ENCODE results near the gene NDRG4. TPM values are rescaled to one million over a fixed set of nuclear protein-coding genes. Genes with fewer than 3 reads are reported as not detected.

The NDRG4 gene
- total RNA-seq, 2 donors from 2014 or later, result 81.9 to 95.9 TPM

DNA sequence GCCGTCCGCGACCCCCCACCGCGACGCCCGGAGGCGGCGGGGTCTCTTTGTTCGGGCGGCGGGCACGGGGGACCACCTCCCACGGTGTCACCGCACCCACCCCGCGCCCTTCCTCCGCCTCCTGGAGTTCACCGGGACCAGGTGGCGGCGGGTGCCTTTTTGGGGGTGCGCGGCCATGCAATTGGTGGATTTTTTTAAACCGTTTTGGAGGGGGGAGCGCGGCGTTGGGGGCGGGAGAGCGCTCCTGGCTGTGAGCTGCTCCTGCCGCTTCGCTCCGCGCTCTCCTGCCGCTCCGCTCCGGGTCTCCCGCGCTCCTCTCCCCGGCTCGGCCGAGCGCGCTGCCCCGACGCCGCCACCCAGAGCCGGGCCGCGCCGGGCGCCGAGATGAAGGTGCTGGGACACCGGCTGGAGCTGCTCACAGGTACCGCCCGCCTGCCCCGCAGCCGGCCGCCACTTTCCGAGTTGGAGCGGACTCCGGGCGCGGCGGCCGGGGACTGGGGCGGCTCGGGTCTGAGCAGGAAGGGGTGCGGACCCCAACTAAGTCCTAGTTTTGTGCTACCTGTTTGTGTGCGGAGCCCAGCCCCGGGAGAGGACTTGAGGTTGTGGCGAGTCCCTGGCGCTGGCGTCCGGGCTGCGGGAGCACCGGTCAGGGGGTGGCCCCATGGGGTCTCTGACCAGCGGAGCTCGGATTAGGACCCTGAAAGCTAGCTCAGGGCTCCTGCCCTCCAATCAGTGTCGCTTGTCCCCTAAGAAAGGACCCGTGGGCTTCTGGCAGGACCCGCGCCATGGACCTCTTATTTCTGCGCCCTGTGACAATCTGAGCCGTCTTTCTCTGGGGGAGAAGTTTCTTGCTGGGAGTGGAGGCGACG lies 35.7 kb upstream of the NDRG4 start:
- peak overlapping the region; percentile 96 for H3K27ac Mint-ChIP-seq
- H3K36me3 ChIP-seq (ENCODE audit: control insufficient read depth, insufficient read depth, low read length), result no peaks in the 10 kb centered on the region
- no peaks in the 10 kb centered on the region for H3K9me3 ChIP-seq (ENCODE audit: control insufficient read depth, low read length)
- no peaks in the 10 kb centered on the region for H3K4me1 ChIP-seq (ENCODE audit: control insufficient read depth, insufficient read depth, low read length)
- H3K9ac ChIP-seq (ENCODE audit: extremely low read depth, low read length, poor library complexity, severe bottlenecking), result peak overlapping the region; percentile 70
- H3K27ac ChIP-seq (ENCODE audit: low read depth, low read length), result no peak overlapping the region
- peaks cover 19% of the 10 kb centered on the region for H3K27me3 Mint-ChIP-seq (ENCODE audit: insufficient read depth)
- H3K27me3 ChIP-seq (ENCODE audit: control insufficient read depth, insufficient read depth, low read length, poor library complexity, severe bottlenecking), result peaks cover 16% of the 10 kb centered on the region
- H3K4me3 Mint-ChIP-seq, result peak overlapping the region; percentile 92
- WGBS, 2 experiments (ENCODE audit: insufficient coverage in 1 of 2, insufficient read length in 1 of 2), result 0% methylated on average over 24 to 86 of the region's 86 CpGs
- DNase-seq, result peak; percentile 79
- H3K4me1 Mint-ChIP-seq, result peaks cover 21% of the 10 kb centered on the region
- TF ChIP-seq, protein P1, sequence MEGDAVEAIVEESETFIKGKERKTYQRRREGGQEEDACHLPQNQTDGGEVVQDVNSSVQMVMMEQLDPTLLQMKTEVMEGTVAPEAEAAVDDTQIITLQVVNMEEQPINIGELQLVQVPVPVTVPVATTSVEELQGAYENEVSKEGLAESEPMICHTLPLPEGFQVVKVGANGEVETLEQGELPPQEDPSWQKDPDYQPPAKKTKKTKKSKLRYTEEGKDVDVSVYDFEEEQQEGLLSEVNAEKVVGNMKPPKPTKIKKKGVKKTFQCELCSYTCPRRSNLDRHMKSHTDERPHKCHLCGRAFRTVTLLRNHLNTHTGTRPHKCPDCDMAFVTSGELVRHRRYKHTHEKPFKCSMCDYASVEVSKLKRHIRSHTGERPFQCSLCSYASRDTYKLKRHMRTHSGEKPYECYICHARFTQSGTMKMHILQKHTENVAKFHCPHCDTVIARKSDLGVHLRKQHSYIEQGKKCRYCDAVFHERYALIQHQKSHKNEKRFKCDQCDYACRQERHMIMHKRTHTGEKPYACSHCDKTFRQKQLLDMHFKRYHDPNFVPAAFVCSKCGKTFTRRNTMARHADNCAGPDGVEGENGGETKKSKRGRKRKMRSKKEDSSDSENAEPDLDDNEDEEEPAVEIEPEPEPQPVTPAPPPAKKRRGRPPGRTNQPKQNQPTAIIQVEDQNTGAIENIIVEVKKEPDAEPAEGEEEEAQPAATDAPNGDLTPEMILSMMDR (conservative IDR thresholded peaks at IDR 0.05), result no peak
- no peaks in the 10 kb centered on the region for H3K9me3 Mint-ChIP-seq
- peak overlapping the region; percentile 89 for H3K4me3 ChIP-seq (ENCODE audit: low read length)
- H3K36me3 Mint-ChIP-seq (ENCODE audit: low read depth), result peaks cover 5% of the 10 kb centered on the region

DNA sequence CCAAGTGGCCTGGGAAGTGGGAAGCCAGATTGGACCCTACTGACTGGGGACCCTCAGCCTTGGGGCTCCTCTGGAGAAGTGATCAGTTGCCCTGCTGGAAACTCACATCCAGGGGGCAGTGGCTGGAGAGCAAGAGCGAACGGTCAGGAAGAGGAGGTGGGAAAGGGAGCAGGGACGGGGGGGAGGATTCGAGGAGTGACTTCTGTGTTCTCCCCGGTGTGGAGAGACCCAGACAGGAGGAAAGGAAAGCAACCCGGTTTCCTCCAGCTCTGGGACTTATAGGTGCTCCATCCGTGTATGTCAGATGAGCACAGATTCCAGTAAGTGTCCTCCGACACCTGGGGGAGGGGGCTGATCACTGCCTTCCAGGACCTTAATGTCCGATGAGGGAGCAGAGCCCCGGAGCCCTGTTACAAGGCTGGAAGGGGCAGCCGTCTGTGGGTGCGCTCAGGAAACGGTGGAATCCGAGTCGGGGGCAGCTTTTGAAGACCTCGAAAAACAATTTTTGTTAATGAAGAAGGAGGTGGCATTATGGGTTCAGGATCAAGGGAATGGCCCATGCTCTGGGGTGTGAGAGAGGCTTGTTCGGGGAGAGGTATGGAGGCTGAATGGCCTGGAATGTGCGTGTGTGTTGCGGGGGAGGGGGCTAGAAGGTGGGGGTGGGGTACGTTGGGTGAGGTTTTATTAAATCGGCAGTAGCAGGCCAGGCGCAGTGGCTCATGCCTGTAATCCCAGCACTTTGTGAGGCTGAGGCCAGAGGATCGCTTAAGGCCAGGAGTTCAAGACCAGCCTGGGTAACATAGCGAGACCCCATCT lies 34.8 kb upstream of the NDRG4 start:
- 11 to 22% methylated on average over 16 to 24 of the region's 24 CpGs for WGBS, 2 experiments (ENCODE audit: insufficient coverage in 1 of 2, insufficient read length in 1 of 2)
- Histone ChIP-seq H3K9me3 (ENCODE audit: control insufficient read depth, low read length) (no peaks in the 10 kb centered on the region), H3K27ac (ENCODE audit: low read depth, low read length) (no peak overlapping the region), H3K9ac (ENCODE audit: extremely low read depth, low read length, poor library complexity, severe bottlenecking) (peak overlapping the region; percentile 70), H3K36me3 (ENCODE audit: control insufficient read depth, insufficient read depth, low read length) (no peaks in the 10 kb centered on the region), H3K4me1 (ENCODE audit: control insufficient read depth, insufficient read depth, low read length) (no peaks in the 10 kb centered on the region), H3K4me3 (ENCODE audit: low read length) (peak overlapping the region; percentile 89), H3K27me3 (ENCODE audit: control insufficient read depth, insufficient read depth, low read length, poor library complexity, severe bottlenecking) (peaks cover 16% of the 10 kb centered on the region)
- H3K27me3 Mint-ChIP-seq (ENCODE audit: insufficient read depth), result peaks cover 19% of the 10 kb centered on the region
- H3K36me3 Mint-ChIP-seq (ENCODE audit: low read depth), result peaks cover 6% of the 10 kb centered on the region
- no peaks in the 10 kb centered on the region for H3K9me3 Mint-ChIP-seq
- H3K4me1 Mint-ChIP-seq, result peaks cover 24% of the 10 kb centered on the region
- H3K4me3 Mint-ChIP-seq, result peak overlapping the region; percentile 92
- H3K27ac Mint-ChIP-seq, result peak overlapping the region; percentile 96
- TF ChIP-seq, protein P1 (conservative IDR thresholded peaks at IDR 0.05), result peak; percentile 72
- peak; percentile 87 for DNase-seq

DNA sequence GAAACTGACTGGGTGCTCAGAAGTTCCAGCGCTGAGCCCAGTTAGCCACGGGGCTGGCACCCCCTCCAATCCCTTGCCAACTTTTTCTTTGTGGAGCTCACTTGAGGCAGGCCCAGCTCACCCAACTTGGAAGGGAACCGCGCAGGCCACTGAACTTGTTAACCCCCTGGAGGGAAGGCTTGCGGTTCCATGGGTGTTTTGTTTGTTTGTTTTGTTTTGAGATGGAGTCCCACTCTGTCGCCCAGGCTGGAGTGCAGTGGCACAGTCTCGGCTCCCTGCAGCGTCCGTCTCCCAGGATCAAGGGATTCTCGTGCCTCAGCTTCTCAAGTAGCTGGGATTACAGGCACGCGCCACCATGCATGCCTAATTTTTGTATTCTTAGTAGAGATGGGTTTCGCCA lies 34.1 kb upstream of the NDRG4 start:
- Mint-ChIP-seq H3K36me3 (ENCODE audit: low read depth) (peaks cover 9% of the 10 kb centered on the region), H3K4me1 (peaks cover 29% of the 10 kb centered on the region), H3K27ac (no peak overlapping the region), H3K27me3 (ENCODE audit: insufficient read depth) (peaks cover 19% of the 10 kb centered on the region), H3K4me3 (peak overlapping the region; percentile 92), H3K9me3 (no peaks in the 10 kb centered on the region)
- Histone ChIP-seq H3K4me1 (ENCODE audit: control insufficient read depth, insufficient read depth, low read length) (no peaks in the 10 kb centered on the region), H3K36me3 (ENCODE audit: control insufficient read depth, insufficient read depth, low read length) (no peaks in the 10 kb centered on the region), H3K4me3 (ENCODE audit: low read length) (peak overlapping the region; percentile 89), H3K9ac (ENCODE audit: extremely low read depth, low read length, poor library complexity, severe bottlenecking) (peak overlapping the region; percentile 70), H3K27me3 (ENCODE audit: control insufficient read depth, insufficient read depth, low read length, poor library complexity, severe bottlenecking) (peaks cover 16% of the 10 kb centered on the region), H3K27ac (ENCODE audit: low read depth, low read length) (no peak overlapping the region), H3K9me3 (ENCODE audit: control insufficient read depth, low read length) (no peaks in the 10 kb centered on the region)
- 91 to 94% methylated on average over 11 to 13 of the region's 13 CpGs for WGBS, 2 experiments (ENCODE audit: insufficient coverage in 1 of 2, insufficient read length in 1 of 2)
- DNase-seq, result no peak
- TF ChIP-seq, protein P1 (conservative IDR thresholded peaks at IDR 0.05), result no peak
